Vagina (tissue), 2 donors: ENCODE results near the gene TAGLN.

Experiments
- POLR2A ChIP-seq, 2 donors: fragments of 450-650 bp; IDR thresholded peaks; one replicate each; pipeline ENCODE4 v1.6.1; 2017; ENCODE audit warnings: antibody characterized with exemption in 2 of 2, mild to moderate bottlenecking in 2 of 2, moderate library complexity in 2 of 2
- TF ChIP-seq, protein P1 (sequence below), 3 experiments: fragments of 450-650 bp in 2 of 3; fragments of 200-600 bp in 1 of 3; sonication (generic) in 1 of 3; IDR thresholded peaks; one replicate each; pipeline ENCODE4 v1.5.1; 2017 to 2019; ENCODE audit warnings: antibody characterized with exemption in 3 of 3, mild to moderate bottlenecking in 2 of 3, moderate library complexity in 2 of 3

DNA sequence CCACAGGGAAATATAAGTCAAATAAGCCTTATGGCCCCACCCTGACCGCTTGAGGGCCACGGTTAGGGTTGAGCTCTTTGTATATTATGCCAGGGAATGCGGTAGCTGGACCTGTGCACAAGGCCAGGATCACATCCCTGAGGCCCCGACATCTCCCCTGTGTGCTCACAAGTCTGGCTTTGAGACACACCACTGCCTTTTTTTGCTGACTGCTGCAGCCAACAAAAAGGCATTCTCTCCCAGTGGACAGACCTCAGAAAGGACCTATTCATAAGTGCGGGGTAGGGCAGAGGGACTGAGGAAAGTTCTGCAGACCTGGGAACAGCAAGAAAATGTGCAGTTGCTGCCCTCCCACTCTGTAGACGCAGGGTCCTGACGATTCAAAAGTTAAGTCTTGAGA lies 24.1 kb upstream of the TAGLN start:
- TF ChIP-seq, protein P1, sequence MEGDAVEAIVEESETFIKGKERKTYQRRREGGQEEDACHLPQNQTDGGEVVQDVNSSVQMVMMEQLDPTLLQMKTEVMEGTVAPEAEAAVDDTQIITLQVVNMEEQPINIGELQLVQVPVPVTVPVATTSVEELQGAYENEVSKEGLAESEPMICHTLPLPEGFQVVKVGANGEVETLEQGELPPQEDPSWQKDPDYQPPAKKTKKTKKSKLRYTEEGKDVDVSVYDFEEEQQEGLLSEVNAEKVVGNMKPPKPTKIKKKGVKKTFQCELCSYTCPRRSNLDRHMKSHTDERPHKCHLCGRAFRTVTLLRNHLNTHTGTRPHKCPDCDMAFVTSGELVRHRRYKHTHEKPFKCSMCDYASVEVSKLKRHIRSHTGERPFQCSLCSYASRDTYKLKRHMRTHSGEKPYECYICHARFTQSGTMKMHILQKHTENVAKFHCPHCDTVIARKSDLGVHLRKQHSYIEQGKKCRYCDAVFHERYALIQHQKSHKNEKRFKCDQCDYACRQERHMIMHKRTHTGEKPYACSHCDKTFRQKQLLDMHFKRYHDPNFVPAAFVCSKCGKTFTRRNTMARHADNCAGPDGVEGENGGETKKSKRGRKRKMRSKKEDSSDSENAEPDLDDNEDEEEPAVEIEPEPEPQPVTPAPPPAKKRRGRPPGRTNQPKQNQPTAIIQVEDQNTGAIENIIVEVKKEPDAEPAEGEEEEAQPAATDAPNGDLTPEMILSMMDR (IDR thresholded peaks at IDR 0.05), result no peak
- no peak for TF ChIP-seq POLR2A (IDR thresholded peaks at IDR 0.05)
